DOHH2 (cell line): Measurements from ENCODE around the gene CACNA2D4.

Experiments used
- H3F3A ChIP-seq: fragments of 200-600 bp; sonication (generic), shearing (Covaris generic); 2 replicates; pipeline ENCODE4 v1.6.0; 2016; ENCODE audit warnings: antibody characterized with exemption, mild to moderate bottlenecking; ENCODE audit not compliant: control insufficient read depth, insufficient read depth
- H3K27ac ChIP-seq: fragments of 200-600 bp; sonication (generic); 2 replicates; pipeline ENCODE4 v1.5.1; 2014; ENCODE audit warnings: low read depth, mild to moderate bottlenecking, low read length, moderate library complexity
- H3K27me3 ChIP-seq: fragments of 200-600 bp; sonication (generic); 2 replicates; pipeline ENCODE4 v1.6.1; 2014; ENCODE audit warnings: mild to moderate bottlenecking, low read length, mixed read lengths; ENCODE audit not compliant: control insufficient read depth
- H3K36me3 ChIP-seq: fragments of 200-600 bp; sonication (generic); 2 replicates; pipeline ENCODE4 v1.6.1; 2014; ENCODE audit warnings: mild to moderate bottlenecking, low read length, moderate library complexity, mixed read lengths; ENCODE audit not compliant: control insufficient read depth
- H3K4me1 ChIP-seq: fragments of 200-600 bp; sonication (generic); 2 replicates; pipeline ENCODE4 v1.6.1; 2014; ENCODE audit warnings: mild to moderate bottlenecking, low read length, mixed read lengths; ENCODE audit not compliant: control insufficient read depth
- H3K4me2 ChIP-seq: fragments of 200-600 bp; sonication (generic); 2 replicates; pipeline ENCODE4 v1.6.0; 2014; ENCODE audit warnings: mild to moderate bottlenecking, low read length, moderate library complexity
- H3K4me3 ChIP-seq: fragments of 200-600 bp; sonication (generic); 2 replicates; pipeline ENCODE4 v1.5.1; 2014; ENCODE audit warnings: mild to moderate bottlenecking, low read length, mixed read lengths
- H3K79me2 ChIP-seq: fragments of 200-600 bp; sonication (generic); 2 replicates; pipeline ENCODE4 v1.6.1; 2014; ENCODE audit warnings: mild to moderate bottlenecking, low read length, mixed read lengths; ENCODE audit not compliant: control insufficient read depth
- H3K9me2 ChIP-seq: fragments of 200-600 bp; sonication (generic); replicated peaks from 2 replicates; pipeline ENCODE4 v1.6.1; 2014; ENCODE audit warnings: mild to moderate bottlenecking, low read length, mixed read lengths; ENCODE audit not compliant: control insufficient read depth
- H3K9me3 ChIP-seq: fragments of 200-600 bp; sonication (generic); 2 replicates; pipeline ENCODE4 v1.6.1; 2014; ENCODE audit warnings: antibody characterized with exemption, low read length, mixed read lengths; ENCODE audit not compliant: control insufficient read depth, insufficient read depth
- H4K20me1 ChIP-seq: fragments of 200-600 bp; sonication (generic); 2 replicates; pipeline ENCODE4 v1.6.0; 2014; ENCODE audit warnings: low read depth, mild to moderate bottlenecking, antibody characterized with exemption, low read length, moderate library complexity; ENCODE audit not compliant: control insufficient read depth, insufficient read depth
- CTCF ChIP-seq: fragments of 200-600 bp; sonication (generic); IDR thresholded peaks from one replicate; pipeline ENCODE4 v1.5.1; 2014; ENCODE audit warnings: antibody characterized with exemption, mild to moderate bottlenecking, low read depth, low read length; ENCODE audit not compliant: poor library complexity, severe bottlenecking
- EZH2phosphoT487 ChIP-seq: fragments of 200-600 bp; sonication (generic); IDR thresholded peaks from 2 replicates; pipeline ENCODE4 v1.6.1; 2017; ENCODE audit warnings: borderline replicate concordance, mild to moderate bottlenecking, antibody characterized with exemption, low read length, moderate library complexity, mixed read lengths

CACNA2D4 gene

GRCh38 chr12:1798641-1799020, 119.8 kb downstream of the CACNA2D4 start:
- TF ChIP-seq EZH2phosphoT487, result no peak
- no peak for TF ChIP-seq CTCF
- H3K4me1 ChIP-seq, result peaks cover 43% of the 10 kb centered on the region
- H3K27ac ChIP-seq, result no peak overlapping the region
- H3K9me2 ChIP-seq, result no peaks in the 10 kb centered on the region
- no peak overlapping the region for H3K4me3 ChIP-seq
- peaks cover 2% of the 10 kb centered on the region for H3F3A ChIP-seq
- H3K79me2 ChIP-seq, result peaks cover 3% of the 10 kb centered on the region; the same call in 1 of the 2 replicates
- no peak overlapping the region for H3K4me2 ChIP-seq
- H3K27me3 ChIP-seq, result no peaks in the 10 kb centered on the region
- no peaks in the 10 kb centered on the region for H3K9me3 ChIP-seq
- no peaks in the 10 kb centered on the region for H4K20me1 ChIP-seq
- no peaks in the 10 kb centered on the region for H3K36me3 ChIP-seq

DNA sequence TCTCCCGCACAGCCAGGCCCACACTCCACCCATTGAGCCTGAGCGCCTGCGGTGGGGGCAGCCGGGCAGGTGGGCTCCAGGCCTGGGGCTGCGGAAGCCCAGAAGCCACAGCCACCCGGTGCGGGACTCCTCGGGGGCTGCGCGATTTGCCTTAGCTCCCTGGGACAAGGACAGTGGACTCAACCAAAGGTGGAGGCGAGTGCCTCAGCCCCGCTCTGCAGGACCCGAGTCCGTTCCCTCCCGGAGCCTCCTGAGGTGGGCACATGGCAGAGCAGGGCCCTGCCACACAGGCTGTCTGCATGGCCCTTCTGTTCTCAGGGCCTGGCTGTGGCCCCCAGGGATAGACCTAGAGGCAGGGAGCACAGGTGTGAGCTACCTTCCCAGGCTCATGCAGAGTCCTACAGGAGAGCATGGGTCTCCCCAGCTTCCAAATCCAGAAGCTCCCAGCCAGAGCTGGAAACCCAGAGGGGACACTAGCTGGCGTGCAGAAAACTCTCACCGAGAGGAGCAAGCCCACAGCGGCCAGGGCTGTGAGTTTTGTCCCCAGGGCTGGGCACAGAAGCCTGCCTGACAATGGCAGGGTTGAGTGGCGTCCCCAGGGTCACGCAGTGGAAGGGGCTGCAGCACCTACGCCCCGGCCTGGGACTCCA, 120.3 kb downstream of the CACNA2D4 start:
- no peaks in the 10 kb centered on the region for H4K20me1 ChIP-seq
- H3K9me3 ChIP-seq, result no peaks in the 10 kb centered on the region
- H3K4me2 ChIP-seq, result peak overlapping the region; percentile 100
- H3K4me3 ChIP-seq, result peak overlapping the region; percentile 85
- H3K36me3 ChIP-seq, result no peaks in the 10 kb centered on the region
- no peak for TF ChIP-seq EZH2phosphoT487
- TF ChIP-seq CTCF, result no peak
- H3K4me1 ChIP-seq, result peaks cover 43% of the 10 kb centered on the region
- H3K9me2 ChIP-seq, result no peaks in the 10 kb centered on the region
- no peak overlapping the region for H3K27ac ChIP-seq
- no peaks in the 10 kb centered on the region for H3K27me3 ChIP-seq
- peaks cover 2% of the 10 kb centered on the region for H3F3A ChIP-seq
- peaks cover 3% of the 10 kb centered on the region; the same call in 1 of the 2 replicates for H3K79me2 ChIP-seq

GRCh38 chr12:1797011-1797901, 121.2 kb downstream of the CACNA2D4 start:
- no peaks in the 10 kb centered on the region for H3K27me3 ChIP-seq
- H3K9me2 ChIP-seq, result no peaks in the 10 kb centered on the region
- H3K9me3 ChIP-seq, result no peaks in the 10 kb centered on the region
- H3K4me2 ChIP-seq, result peak overlapping the region; percentile 100
- H3K4me1 ChIP-seq, result peaks cover 43% of the 10 kb centered on the region
- H3K27ac ChIP-seq, result peak overlapping the region; percentile 53
- no peaks in the 10 kb centered on the region for H3K36me3 ChIP-seq
- TF ChIP-seq EZH2phosphoT487 (no peak), CTCF (peak; percentile 20)
- no peaks in the 10 kb centered on the region for H4K20me1 ChIP-seq
- peak overlapping the region; percentile 85 for H3K4me3 ChIP-seq
- peaks cover 2% of the 10 kb centered on the region for H3F3A ChIP-seq
- H3K79me2 ChIP-seq, result peaks cover 3% of the 10 kb centered on the region; the same call in 1 of the 2 replicates
